Measurements from ENCODE around the gene SMARCD1.

DNA sequence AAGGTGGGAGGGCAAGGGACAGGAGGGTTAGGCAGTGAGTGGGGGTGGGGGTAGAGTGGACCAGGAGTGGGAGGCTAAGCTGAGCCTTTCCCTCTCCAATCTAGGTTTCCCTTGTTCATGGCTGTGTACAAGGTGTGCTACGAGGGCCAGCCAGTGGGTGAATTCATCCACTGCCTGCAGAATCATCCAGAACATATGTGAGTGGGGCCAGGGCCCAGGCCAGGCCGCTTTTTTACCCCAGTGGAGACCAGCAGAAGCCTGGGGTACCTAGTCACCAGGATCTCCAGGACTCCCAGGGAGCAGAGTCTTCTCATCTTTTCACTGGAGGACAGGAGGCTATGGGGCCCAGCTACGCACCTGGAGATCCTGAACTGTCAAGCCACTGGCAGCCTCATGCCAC, 24.2 kb downstream of the SMARCD1 start:
- TF ChIP-seq, protein P1, sequence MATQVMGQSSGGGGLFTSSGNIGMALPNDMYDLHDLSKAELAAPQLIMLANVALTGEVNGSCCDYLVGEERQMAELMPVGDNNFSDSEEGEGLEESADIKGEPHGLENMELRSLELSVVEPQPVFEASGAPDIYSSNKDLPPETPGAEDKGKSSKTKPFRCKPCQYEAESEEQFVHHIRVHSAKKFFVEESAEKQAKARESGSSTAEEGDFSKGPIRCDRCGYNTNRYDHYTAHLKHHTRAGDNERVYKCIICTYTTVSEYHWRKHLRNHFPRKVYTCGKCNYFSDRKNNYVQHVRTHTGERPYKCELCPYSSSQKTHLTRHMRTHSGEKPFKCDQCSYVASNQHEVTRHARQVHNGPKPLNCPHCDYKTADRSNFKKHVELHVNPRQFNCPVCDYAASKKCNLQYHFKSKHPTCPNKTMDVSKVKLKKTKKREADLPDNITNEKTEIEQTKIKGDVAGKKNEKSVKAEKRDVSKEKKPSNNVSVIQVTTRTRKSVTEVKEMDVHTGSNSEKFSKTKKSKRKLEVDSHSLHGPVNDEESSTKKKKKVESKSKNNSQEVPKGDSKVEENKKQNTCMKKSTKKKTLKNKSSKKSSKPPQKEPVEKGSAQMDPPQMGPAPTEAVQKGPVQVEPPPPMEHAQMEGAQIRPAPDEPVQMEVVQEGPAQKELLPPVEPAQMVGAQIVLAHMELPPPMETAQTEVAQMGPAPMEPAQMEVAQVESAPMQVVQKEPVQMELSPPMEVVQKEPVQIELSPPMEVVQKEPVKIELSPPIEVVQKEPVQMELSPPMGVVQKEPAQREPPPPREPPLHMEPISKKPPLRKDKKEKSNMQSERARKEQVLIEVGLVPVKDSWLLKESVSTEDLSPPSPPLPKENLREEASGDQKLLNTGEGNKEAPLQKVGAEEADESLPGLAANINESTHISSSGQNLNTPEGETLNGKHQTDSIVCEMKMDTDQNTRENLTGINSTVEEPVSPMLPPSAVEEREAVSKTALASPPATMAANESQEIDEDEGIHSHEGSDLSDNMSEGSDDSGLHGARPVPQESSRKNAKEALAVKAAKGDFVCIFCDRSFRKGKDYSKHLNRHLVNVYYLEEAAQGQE (IDR thresholded peaks at IDR 0.05; ENCODE audit: insufficient read depth in 1 of 2, low read depth in 2 of 2, low read length in 2 of 2), result no peak
- no peak for TF ChIP-seq POLR2AphosphoS5 (IDR thresholded peaks at IDR 0.05; ENCODE audit: low read depth, low read length)
- TF ChIP-seq SIN3A (IDR thresholded peaks at IDR 0.05; ENCODE audit: borderline replicate concordance, insufficient read depth, low read length), result no peak
- TF ChIP-seq FOXP2 (optimal IDR thresholded peaks at IDR 0.05; ENCODE audit: borderline replicate concordance, extremely low read depth, extremely low read length, insufficient read depth), result no peak

All from PFSK-1 (cell line).